H1 (cell line): Measurements from ENCODE around the gene PEX14. TPM values are rescaled to one million over a fixed set of nuclear protein-coding genes. Genes with fewer than 3 reads are reported as not detected.

Source experiments
- CTCF ChIA-PET: fragments of 300-600 bp; sonication (Branson Sonifier 250); formaldehyde crosslinking; loops from one replicate; lab custom pipeline; 2021; ENCODE audit not compliant: partially characterized antibody; lab: Charles Lee
- POLR2A ChIA-PET: fragments of 300-600 bp; sonication (Branson Sonifier 250); formaldehyde crosslinking; loops from one replicate; lab custom pipeline; 2021; ENCODE audit warnings: inconsistent platforms; ENCODE audit not compliant: partially characterized antibody; lab: Charles Lee
- DNase-seq, 2 experiments: peaks; one replicate each; pipeline versions ENCODE4 v3.0.0 to v3.0.0-alpha.2; 2010 to 2022; ENCODE audit warnings: low spot score in 2 of 2, low read depth in 1 of 2, mixed read lengths in 1 of 2
- FAIRE-seq: peaks from 2 replicates; lab custom pipeline; 2011; peaks lifted over from hg19 to GRCh38; lab: Jason Lieb, UNC
- H2AFZ ChIP-seq: 2 replicates; pipeline ENCODE4 v1.8.1; 2012; ENCODE audit warnings: low read length, inconsistent platforms
- H2AK5ac ChIP-seq: 2 replicates; pipeline ENCODE4 v1.6.1; 2013; ENCODE audit warnings: low read depth, low read length
- H2BK120ac ChIP-seq: replicated peaks from 2 replicates; pipeline ENCODE3; 2013; ENCODE audit warnings: low read depth, low read length, inconsistent platforms
- H2BK12ac ChIP-seq: 2 replicates; pipeline ENCODE4 v1.6.1; 2013; ENCODE audit warnings: low read depth, low read length
- H2BK15ac ChIP-seq: 2 replicates; pipeline ENCODE4 v1.6.1; 2013; ENCODE audit warnings: low read length
- H2BK20ac ChIP-seq: 2 replicates; pipeline ENCODE4 v1.6.1; 2013; ENCODE audit warnings: low read length
- H2BK5ac ChIP-seq: 2 replicates; pipeline ENCODE4 v1.6.1; 2013; ENCODE audit warnings: low read depth, low read length
- H3K14ac ChIP-seq: 2 replicates; pipeline ENCODE4 v1.6.1; 2013; ENCODE audit warnings: inconsistent platforms; ENCODE audit not compliant: insufficient read length
- H3K18ac ChIP-seq: 2 replicates; pipeline ENCODE4 v1.6.1; 2013; ENCODE audit warnings: low read length; ENCODE audit errors: extremely low read depth
- H3K23ac ChIP-seq: 2 replicates; pipeline ENCODE4 v1.6.1; 2013; ENCODE audit warnings: inconsistent platforms; ENCODE audit not compliant: insufficient read length
- H3K23me2 ChIP-seq: 2 replicates; pipeline ENCODE4 v1.6.1; 2013; ENCODE audit warnings: low read depth, low read length
- H3K27ac ChIP-seq: 2 replicates; pipeline ENCODE4 v1.6.1; 2011; ENCODE audit warnings: low read depth, low read length, inconsistent platforms
- H3K27me3 ChIP-seq, 4 experiments: replicated peaks in 1 of 4; 1 replicate in 1 of 4; 2 replicates in 3 of 4; pipeline versions ENCODE4 v1.6.1 to v1.8.1; 2011 to 2013; ENCODE audit warnings: low read length in 3 of 4, mild to moderate bottlenecking in 3 of 4, inconsistent platforms in 2 of 4, mixed read lengths in 2 of 4, moderate library complexity in 1 of 4; ENCODE audit not compliant: control insufficient read depth in 3 of 4, insufficient read depth in 3 of 4; ENCODE audit errors: extremely low read depth in 1 of 4
- H3K36me3 ChIP-seq, 4 experiments: 2 replicates each; pipeline versions ENCODE4 v1.6.1 to v1.8.1; 2011 to 2013; ENCODE audit warnings: mild to moderate bottlenecking in 4 of 4, low read length in 3 of 4, moderate library complexity in 2 of 4, control low read depth in 1 of 4, inconsistent platforms in 1 of 4; ENCODE audit not compliant: insufficient read depth in 4 of 4, control insufficient read depth in 2 of 4
- H3K4ac ChIP-seq: replicated peaks from 2 replicates; pipeline ENCODE3; 2013; ENCODE audit warnings: low read length, low read depth, mixed read lengths, inconsistent platforms; ENCODE audit not compliant: insufficient read length
- H3K4me1 ChIP-seq, 4 experiments: replicated peaks in 1 of 4; 1 replicate in 1 of 4; 2 replicates in 3 of 4; pipeline versions ENCODE4 v1.6.1 to v1.8.1; 2011 to 2013; ENCODE audit warnings: low read length in 3 of 4, inconsistent platforms in 2 of 4, mixed read lengths in 1 of 4; ENCODE audit not compliant: insufficient read depth in 4 of 4, control insufficient read depth in 3 of 4
- H3K4me2 ChIP-seq, 2 experiments: 2 replicates each; pipeline versions ENCODE4 v1.6.1 to v1.8.1; 2011 to 2013; ENCODE audit warnings: low read depth in 2 of 2, low read length in 2 of 2, control low read depth in 1 of 2, inconsistent platforms in 1 of 2, mild to moderate bottlenecking in 1 of 2; ENCODE audit not compliant: insufficient read depth in 1 of 2
- H3K4me3 ChIP-seq, 4 experiments: fragments of 200-600, 300-600 bp in 1 of 4; sonication (generic), shearing (Covaris generic), sonication (Bioruptor Twin) in 1 of 4; 2 replicates each; pipeline versions ENCODE4 v1.5.1 to v1.8.1; 2011 to 2016; ENCODE audit warnings: low read length in 4 of 4, low read depth in 3 of 4, control low read depth in 2 of 4, inconsistent platforms in 2 of 4, mild to moderate bottlenecking in 2 of 4, mixed read lengths in 1 of 4, moderate library complexity in 1 of 4; ENCODE audit not compliant: insufficient read depth in 2 of 4; ENCODE audit errors: extremely low read depth in 1 of 4
- H3K56ac ChIP-seq: replicated peaks from 2 replicates; pipeline ENCODE3; 2013; ENCODE audit warnings: low read depth, mild to moderate bottlenecking, mixed read lengths, low read length, inconsistent platforms; ENCODE audit not compliant: insufficient read length
- H3K79me1 ChIP-seq: 2 replicates; pipeline ENCODE4 v1.6.1; 2013; ENCODE audit warnings: low read depth, low read length, control low read depth
- H3K79me2 ChIP-seq, 2 experiments: 2 replicates each; pipeline versions ENCODE4 v1.6.1 to v1.8.1; 2012 to 2013; ENCODE audit warnings: low read length in 2 of 2, mild to moderate bottlenecking in 2 of 2, inconsistent platforms in 1 of 2; ENCODE audit not compliant: insufficient read depth in 2 of 2, control insufficient read depth in 1 of 2
- H3K9ac ChIP-seq, 4 experiments: replicated peaks in 1 of 4; 1 replicate in 1 of 4; 2 replicates in 3 of 4; pipeline versions ENCODE4 v1.6.1 to v1.8.1; 2011 to 2013; ENCODE audit warnings: low read depth in 3 of 4, low read length in 3 of 4, control low read depth in 2 of 4, mild to moderate bottlenecking in 2 of 4, moderate library complexity in 2 of 4, inconsistent platforms in 1 of 4; ENCODE audit errors: extremely low read depth in 1 of 4
- H3K9me3 ChIP-seq, 2 experiments: 2 replicates each; pipeline versions ENCODE4 v1.6.1 to v1.8.1; 2012 to 2013; ENCODE audit warnings: mild to moderate bottlenecking in 2 of 2, moderate library complexity in 2 of 2, control low read depth in 1 of 2, inconsistent platforms in 1 of 2, low read depth in 1 of 2, low read length in 1 of 2, mixed read lengths in 1 of 2; ENCODE audit not compliant: insufficient read depth in 2 of 2
- H4K20me1 ChIP-seq, 2 experiments: replicated peaks in 1 of 2; 2 replicates each; pipeline versions ENCODE3 to v1.8.1; 2011 to 2013; ENCODE audit warnings: inconsistent platforms in 2 of 2, low read length in 2 of 2, mild to moderate bottlenecking in 1 of 2; ENCODE audit not compliant: insufficient read depth in 2 of 2, control insufficient read depth in 1 of 2
- H4K5ac ChIP-seq: 2 replicates; pipeline ENCODE4 v1.6.1; 2013; ENCODE audit warnings: low read length, low read depth, mixed read lengths, inconsistent platforms; ENCODE audit not compliant: insufficient read length
- H4K8ac ChIP-seq: 2 replicates; pipeline ENCODE4 v1.8.0; 2013; ENCODE audit warnings: mild to moderate bottlenecking, moderate library complexity, low read length, inconsistent platforms; ENCODE audit not compliant: insufficient read depth; ENCODE audit errors: extremely low read depth
- H4K91ac ChIP-seq: replicated peaks from 2 replicates; pipeline ENCODE3; 2013; ENCODE audit warnings: low read length, mixed read lengths, inconsistent platforms; ENCODE audit not compliant: insufficient read length
- KDM1A ChIP-seq: fragments of 200-600, 300-600 bp; sonication (generic); IDR thresholded peaks from 2 replicates; pipeline ENCODE4 v1.7.1; 2016; ENCODE audit warnings: mild to moderate bottlenecking, low read length, borderline replicate concordance
- WGBS, 2 experiments: shearing (Covaris generic) in 1 of 2; methylation state at CpG; one replicate each; pipeline versions ENCODE4 v1.1.6 to v1.1.7; 2013 to 2015; ENCODE audit warnings: low lambda C conversion rate in 2 of 2, mixed read lengths in 2 of 2, inconsistent platforms in 1 of 2, low coverage in 1 of 2, missing lambda C conversion rate in 1 of 2; ENCODE audit not compliant: insufficient replicate concordance in 2 of 2, insufficient coverage in 1 of 2, insufficient read length in 1 of 2; ENCODE audit errors: extremely low coverage in 1 of 2, missing lambda C conversion rate in 1 of 2; 5-methylcytosine and 5-hydroxymethylcytosine counted together
- polyA plus RNA-seq, 7 experiments: library from polyadenylated mRNA; depleted of rRNA in 3 of 7; stranded (reverse) in 5 of 7; unstranded in 2 of 7; fragments of >200 nt in 5 of 7; fragments of 200-250 nt in 2 of 7; gene quantifications; 1 replicate in 5 of 7; 2 replicates in 1 of 7; 4 replicates in 1 of 7; pipeline versions ENCODE4 v1.2.1 to v1.2.3, GENCODE V29; 2011 to 2013; ENCODE audit warnings: missing spikeins in 2 of 7, mixed read lengths in 2 of 7
- total RNA-seq: library from RNA; stranded (reverse); fragmentation: NEBNext Ultra II Directional; extraction: Animal tissue kit (Norgen Biotek cat#: 25700); gene quantifications from 2 replicates; pipeline ENCODE4 v1.2.1, GENCODE V29; 2021

Gene PEX14
- total and polyA plus RNA-seq, 2 of the 8 experiments (the other 6 are each of a cell fraction or from before 2014, with no cell fraction given): 13.0 to 19.8 TPM

- no peak for FAIRE-seq
- TF ChIP-seq KDM1A: peak; percentile 93
Measured at GRCh38 chr1:10556430-10557005, 81.8 kb downstream of the PEX14 start.

More at GRCh38 chr1:10556430-10557005, 81.8 kb downstream of the PEX14 start:
- no peak overlapping the region for H4K5ac ChIP-seq
- H3K36me3 ChIP-seq: no peaks in the 10 kb centered on the region
- H3K27ac ChIP-seq: no peak overlapping the region
- no peaks in the 10 kb centered on the region for H3K9me3 ChIP-seq
- H2BK12ac ChIP-seq: peak overlapping the region; percentile 97; the same call in 1 of the 2 replicates
- no peak overlapping the region for H3K4ac ChIP-seq
- H2BK15ac ChIP-seq: no peak overlapping the region
- no peak overlapping the region for H3K23ac ChIP-seq
- ChIA-PET CTCF (interaction anchor here (0.6 to 1.8 kb wide), 5 partner anchors 16 to 49 kb away, joined by 3 to 6 read pairs (median 3); no protein-coding TSS in a partner anchor), POLR2A (interaction anchor here (2.0 kb wide), 1 partner anchor 20 kb away, joined by 5 read pairs; no protein-coding TSS in a partner anchor)
- peak overlapping the region in 1 of 4 experiments; percentile 13; a peak in 1 of 7 replicates for H3K9ac ChIP-seq
- H4K8ac ChIP-seq: no peak overlapping the region
- no peak overlapping the region for H2AFZ ChIP-seq
- no peak overlapping the region for H3K4me3 ChIP-seq
- 0 out of 4 replicates have a peak overlapping the region, but pooled peaks of 1 of the 2 experiments have one; percentile 1 for H3K4me2 ChIP-seq
- H2BK5ac ChIP-seq: peak overlapping the region; percentile 84
- H2AK5ac ChIP-seq: no peak overlapping the region
- no peaks in the 10 kb centered on the region for H3K23me2 ChIP-seq
- no peak overlapping the region for H3K14ac ChIP-seq
- H3K18ac ChIP-seq: no peak overlapping the region
- 84% methylated on average over 9 of the region's 9 CpGs; no CpG with 5 or more reads in 1 of the 2 experiments for WGBS, 2 experiments
- no peaks in the 10 kb centered on the region for H3K27me3 ChIP-seq
- H2BK20ac ChIP-seq: no peak overlapping the region
- no peaks in the 10 kb centered on the region; a peak in 1 of 4 replicates for H3K79me2 ChIP-seq
- no peaks in the 10 kb centered on the region; the same call in 1 of the 2 replicates for H3K79me1 ChIP-seq
- DNase-seq: no peak
- H4K91ac ChIP-seq: no peak overlapping the region
- no peak overlapping the region for H2BK120ac ChIP-seq
- H3K56ac ChIP-seq: no peak overlapping the region
- H3K4me1 ChIP-seq: peaks cover 0 to 9% (median 4%) of the 10 kb centered on the region in 4 experiments; a peak in 6 of 7 replicates
- peaks cover 0 to 2% of the 10 kb centered on the region in 2 experiments for H4K20me1 ChIP-seq
